IMR-90 (cell line): ENCODE measurements around the gene CLPTM1. TPM values are rescaled to one million over a fixed set of nuclear protein-coding genes. Genes with fewer than 3 reads are reported as not detected.

Experiments
- ATAC-seq: fragments of 200-7000 bp; cut with Tn5 transposase; 2 replicates; pipeline ENCODE4 v1.9.1; 2020; ENCODE audit warnings: low read depth, mild to moderate bottlenecking, moderate library complexity
- BruUV-seq: library from RNA; stranded (reverse); fragments of 400-500 nt; replicated peaks from 2 replicates; lab custom pipeline; 2021; lab: Mats Ljungman, UMichigan
- CTCF ChIA-PET: fragments of 300-600 bp; formaldehyde crosslinking; extraction: SDS; loops from one replicate; lab custom pipeline; 2021; ENCODE audit warnings: antibody characterized with exemption; lab: Yijun Ruan, JAX
- POLR2A ChIA-PET: fragments of 300-600 bp; sonication (Branson Sonifier 250); formaldehyde crosslinking; loops from one replicate; lab custom pipeline; 2022; ENCODE audit warnings: antibody characterized with exemption; ENCODE audit not compliant: unreplicated experiment; lab: Charles Lee
- DNase-seq: peaks from one replicate; pipeline ENCODE4 v3.0.0; 2013
- H2AFZ ChIP-seq: replicated peaks from 2 replicates; pipeline ENCODE3; 2013; ENCODE audit warnings: low read length, mild to moderate bottlenecking; ENCODE audit not compliant: poor library complexity
- H2AK5ac ChIP-seq: 2 replicates; pipeline ENCODE4 v1.6.1; 2013; ENCODE audit warnings: low read depth, low read length, inconsistent platforms
- H2AK9ac ChIP-seq: replicated peaks from 2 replicates; pipeline ENCODE3; 2013; ENCODE audit warnings: mild to moderate bottlenecking, low read depth, low read length, moderate library complexity; ENCODE audit not compliant: poor library complexity
- H2BK120ac ChIP-seq: 2 replicates; pipeline ENCODE4 v1.6.1; 2013; ENCODE audit warnings: low read depth, low read length, inconsistent platforms
- H2BK15ac ChIP-seq: 3 replicates; pipeline ENCODE4 v1.6.1; 2013; ENCODE audit warnings: low read depth, low read length, inconsistent platforms
- H2BK20ac ChIP-seq: 2 replicates; pipeline ENCODE4 v1.6.1; 2013; ENCODE audit warnings: low read depth, mild to moderate bottlenecking, inconsistent platforms, low read length, moderate library complexity
- H2BK5ac ChIP-seq: 2 replicates; pipeline ENCODE4 v1.6.1; 2013; ENCODE audit warnings: mild to moderate bottlenecking, low read depth, low read length, inconsistent platforms; ENCODE audit not compliant: poor library complexity, severe bottlenecking
- H3K14ac ChIP-seq: replicated peaks from 2 replicates; pipeline ENCODE4 v1.6.1; 2013; ENCODE audit warnings: low read depth, low read length, inconsistent platforms
- H3K18ac ChIP-seq: 2 replicates; pipeline ENCODE4 v1.6.1; 2013; ENCODE audit warnings: low read depth, low read length, control low read depth
- H3K23ac ChIP-seq: 2 replicates; pipeline ENCODE4 v1.6.1; 2013; ENCODE audit warnings: low read depth, low read length, inconsistent platforms
- H3K27ac ChIP-seq: 2 replicates; pipeline ENCODE4 v1.5.1; 2013; ENCODE audit warnings: mild to moderate bottlenecking, control low read depth, low read length; ENCODE audit not compliant: insufficient read depth
- H3K27me3 ChIP-seq: 2 replicates; pipeline ENCODE4 v1.6.1; 2013; ENCODE audit warnings: low read length; ENCODE audit not compliant: control insufficient read depth, insufficient read depth
- H3K36me3 ChIP-seq: 2 replicates; pipeline ENCODE4 v1.6.1; 2013; ENCODE audit warnings: low read length, mixed read lengths; ENCODE audit not compliant: control insufficient read depth, insufficient read depth
- H3K4ac ChIP-seq: 2 replicates; pipeline ENCODE4 v1.6.1; 2013; ENCODE audit warnings: low read depth, low read length, inconsistent platforms
- H3K4me1 ChIP-seq: 2 replicates; pipeline ENCODE4 v1.6.1; 2013; ENCODE audit warnings: low read length, mixed read lengths; ENCODE audit not compliant: control insufficient read depth, insufficient read depth
- H3K4me2 ChIP-seq: 2 replicates; pipeline ENCODE4 v1.6.1; 2013; ENCODE audit warnings: low read depth, mild to moderate bottlenecking, control low read depth, low read length, moderate library complexity
- H3K4me3 ChIP-seq: 2 replicates; pipeline ENCODE4 v1.5.1; 2013; ENCODE audit warnings: low read depth, mild to moderate bottlenecking, control low read depth, low read length, moderate library complexity; ENCODE audit not compliant: insufficient read depth
- H3K56ac ChIP-seq: 2 replicates; pipeline ENCODE4 v1.6.1; 2013; ENCODE audit warnings: low read length, inconsistent platforms; ENCODE audit not compliant: insufficient read depth; ENCODE audit errors: extremely low read depth
- H3K79me1 ChIP-seq, 2 experiments: 2 replicates each; pipeline ENCODE4 v1.6.1; 2013; ENCODE audit warnings: low read length in 2 of 2, inconsistent platforms in 1 of 2, low read depth in 1 of 2
- H3K9ac ChIP-seq: 2 replicates; pipeline ENCODE4 v1.6.1; 2013; ENCODE audit warnings: low read depth, low read length, control low read depth
- H3K9me1 ChIP-seq: 2 replicates; pipeline ENCODE4 v1.6.1; 2013; ENCODE audit warnings: low read length, inconsistent platforms; ENCODE audit not compliant: insufficient read depth
- H3K9me3 ChIP-seq: 2 replicates; pipeline ENCODE4 v1.6.1; 2013; ENCODE audit warnings: low read length; ENCODE audit not compliant: control insufficient read depth, insufficient read depth
- H4K20me1 ChIP-seq: 2 replicates; pipeline ENCODE4 v1.6.1; 2013; ENCODE audit warnings: low read length, inconsistent platforms; ENCODE audit not compliant: insufficient read depth
- H4K5ac ChIP-seq: 2 replicates; pipeline ENCODE4 v1.6.1; 2013; ENCODE audit warnings: mild to moderate bottlenecking, low read depth, low read length, control low read depth
- H4K8ac ChIP-seq, 2 experiments: 2 replicates each; pipeline ENCODE4 v1.6.1; 2013; ENCODE audit warnings: low read depth in 2 of 2, low read length in 2 of 2, control low read depth in 1 of 2, inconsistent platforms in 1 of 2
- H4K91ac ChIP-seq: 2 replicates; pipeline ENCODE4 v1.6.1; 2013; ENCODE audit warnings: low read depth, low read length, inconsistent platforms; ENCODE audit not compliant: insufficient read depth
- BHLHE40 ChIP-seq: fragments of 150-350 bp; IDR thresholded peaks from 2 replicates; pipeline ENCODE4 v1.6.1; 2016; ENCODE audit warnings: mild to moderate bottlenecking, low read depth, low read length
- CEBPB ChIP-seq: IDR thresholded peaks from 2 replicates; pipeline ENCODE4 v1.6.1; 2012; ENCODE audit warnings: low read depth, low read length, improper control_type of control experiment
- CHD1 ChIP-seq: IDR thresholded peaks from 2 replicates; pipeline ENCODE4 v1.6.1; 2012; ENCODE audit warnings: low read depth, low read length, improper control_type of control experiment
- NFE2L2 ChIP-seq: fragments of 150-350 bp; IDR thresholded peaks from 2 replicates; pipeline ENCODE4 v1.6.1; 2016; ENCODE audit warnings: low read depth, mild to moderate bottlenecking, low read length
- RFX5 ChIP-seq: IDR thresholded peaks from 2 replicates; pipeline ENCODE4 v1.8.0; 2012; ENCODE audit warnings: low read depth, mild to moderate bottlenecking, low read length, moderate library complexity
- WGBS, 2 experiments: methylation state at CpG; one replicate each; pipeline versions ENCODE4 v1.1.5 to v1.1.7; 2013; ENCODE audit warnings: missing lambda C conversion rate in 2 of 2; ENCODE audit not compliant: insufficient read length in 1 of 2; ENCODE audit errors: extremely low coverage in 2 of 2; 5-methylcytosine and 5-hydroxymethylcytosine counted together
- dilution Hi-C: fragments of 300-500 bp; cut with HindIII; formaldehyde crosslinking; loops from one replicate; pipeline ENCODE4 v1.14.3; 2018; ENCODE audit warnings: low sequenced_read_pairs; ENCODE audit not compliant: unreplicated experiment
- in situ Hi-C: fragments of 300-500 bp; cut with MboI; formaldehyde crosslinking; loops from 3 replicates; pipeline ENCODE4 v1.14.3; 2019; ENCODE audit warnings: low sequenced_read_pairs, inconsistent platforms, mixed read lengths
- intact Hi-C: fragments of 100-400 bp; cut with micrococcal nuclease; formaldehyde crosslinking; loops from 2 replicates; pipeline ENCODE4 v1.10.0; 2022
- polyA plus RNA-seq, 3 experiments: library from polyadenylated mRNA; depleted of rRNA; stranded (reverse); fragments of >200 nt; gene quantifications; 2 replicates each; pipeline ENCODE4 v1.2.3, GENCODE V29; 2012; ENCODE audit warnings: low replicate concordance in 1 of 3
- total RNA-seq: library from RNA; depleted of rRNA; stranded (reverse); fragments of >200 nt; gene quantifications from 2 replicates; pipeline ENCODE4 v1.2.3, GENCODE V29; 2012

CLPTM1 gene
- total and polyA plus RNA-seq, 2 of the 4 experiments (the other 2 are of a cell fraction), result 23.8 to 88.8 TPM

- H4K8ac ChIP-seq, result no peak overlapping the region
- no peak overlapping the region for H3K4me2 ChIP-seq
- peaks cover 1 to 6% of the 10 kb centered on the region in 2 experiments; a peak in 2 of 4 replicates for H3K79me1 ChIP-seq
- ChIA-PET CTCF (no interaction called here), POLR2A (no interaction called here)
- in situ Hi-C loops (no loop called here), dilution Hi-C loops (no loop called here), intact Hi-C loops (no loop called here)
- no peak overlapping the region for H2AFZ ChIP-seq
- TF ChIP-seq NFE2L2 (no peak), CHD1 (no peak), RFX5 (no peak), CEBPB (no peak), BHLHE40 (no peak)
- H2AK5ac ChIP-seq, result no peak overlapping the region
- H2BK20ac ChIP-seq, result no peak overlapping the region
- H3K9me3 ChIP-seq, result no peaks in the 10 kb centered on the region
- no peak overlapping the region for H4K91ac ChIP-seq
- H2BK5ac ChIP-seq, result no peak overlapping the region
- 0 out of 2 replicates have a peak, but pooled peaks cover 2% of the 10 kb centered on the region for H3K9me1 ChIP-seq
- DNase-seq, result no peak
- H3K18ac ChIP-seq, result no peak overlapping the region
- no peak overlapping the region for H3K56ac ChIP-seq
- H3K27me3 ChIP-seq, result peaks cover 6% of the 10 kb centered on the region; the same call in 1 of the 2 replicates
- ATAC-seq, result no peak
- no peak overlapping the region for H2BK15ac ChIP-seq
- 87% methylated on average over 4 of the region's 5 CpGs; no CpG with 5 or more reads in 1 of the 2 experiments for WGBS, 2 experiments
- no peak overlapping the region for H2AK9ac ChIP-seq
- no peak overlapping the region for H2BK120ac ChIP-seq
- no peak overlapping the region for H3K27ac ChIP-seq
- BruUV-seq, result no TSS peak
- H3K36me3 ChIP-seq, result peaks cover 2% of the 10 kb centered on the region; the same call in 1 of the 2 replicates
- no peak overlapping the region for H3K14ac ChIP-seq
- H3K4me1 ChIP-seq, result no peaks in the 10 kb centered on the region
- H4K5ac ChIP-seq, result no peak overlapping the region
- H3K4ac ChIP-seq, result no peak overlapping the region
- no peak overlapping the region for H3K4me3 ChIP-seq
- no peak overlapping the region for H3K23ac ChIP-seq
- no peak overlapping the region for H3K9ac ChIP-seq
- H4K20me1 ChIP-seq, result no peaks in the 10 kb centered on the region
Measured at GRCh38 chr19:44948763-44949374, 6.3 kb upstream of the CLPTM1 start.
